Stimulated activated CD4-positive, alpha-beta T cell treated with anti-CD3 and anti-CD28 coated beads, Interleukin-12 subunit alpha, Interleukin-12 subunit beta, amount 100 ng/mL, for 4 hours (primary cell): ENCODE results near the gene PTPRM.

Experiments
- DNase-seq: peaks from one replicate; pipeline ENCODE4 v3.0.0-alpha.2; 2020

The PTPRM gene

GRCh38 chr18:7764405-7764804 is 197.3 kb downstream of the PTPRM start:
- DNase-seq = no peak

- DNase-seq = no peak
These were observed 199.2 kb downstream of the PTPRM start for GRCh38 chr18:7766346-7766745.

- DNase-seq = no peak
These were observed 199.7 kb downstream of the PTPRM start for GRCh38 chr18:7766817-7767216.

- no peak for DNase-seq
These were observed 203.8 kb downstream of the PTPRM start for GRCh38 chr18:7770908-7771307.

- no peak for DNase-seq
These were observed 205.4 kb downstream of the PTPRM start for GRCh38 chr18:7772510-7772888.

GRCh38 chr18:7772951-7773350 is 205.8 kb downstream of the PTPRM start:
- no peak for DNase-seq

- no peak for DNase-seq
These were observed 208.0 kb downstream of the PTPRM start for GRCh38 chr18:7775128-7775527.

GRCh38 chr18:7775843-7776242 is 208.7 kb downstream of the PTPRM start:
- DNase-seq = no peak

GRCh38 chr18:7778181-7778580 is 211.1 kb downstream of the PTPRM start:
- no peak for DNase-seq

GRCh38 chr18:7779211-7779610 is 212.1 kb downstream of the PTPRM start:
- no peak for DNase-seq

- no peak for DNase-seq
These were observed 217.1 kb downstream of the PTPRM start for GRCh38 chr18:7784171-7784570.

GRCh38 chr18:7786569-7786968 is 219.5 kb downstream of the PTPRM start:
- no peak for DNase-seq

GRCh38 chr18:7787339-7787738 is 220.2 kb downstream of the PTPRM start:
- DNase-seq = no peak

- DNase-seq = no peak
These were observed 222.9 kb downstream of the PTPRM start for GRCh38 chr18:7789856-7790552.

- no peak for DNase-seq
These were observed 226.0 kb downstream of the PTPRM start for GRCh38 chr18:7793100-7793499.

GRCh38 chr18:7803956-7804469 is 236.9 kb downstream of the PTPRM start:
- DNase-seq = no peak

- DNase-seq = no peak
These were observed 238.0 kb downstream of the PTPRM start for GRCh38 chr18:7805096-7805495.

GRCh38 chr18:7805880-7806279 is 238.8 kb downstream of the PTPRM start:
- no peak for DNase-seq

- DNase-seq = no peak
These were observed 240.9 kb downstream of the PTPRM start for GRCh38 chr18:7807936-7808453.

GRCh38 chr18:7808992-7809391 is 241.9 kb downstream of the PTPRM start:
- DNase-seq = no peak

- no peak for DNase-seq
These were observed 242.3 kb downstream of the PTPRM start for GRCh38 chr18:7809455-7809854.

GRCh38 chr18:7809978-7810377 is 242.9 kb downstream of the PTPRM start:
- DNase-seq = no peak

GRCh38 chr18:7812431-7813063 is 245.4 kb downstream of the PTPRM start:
- DNase-seq = no peak

- no peak for DNase-seq
These were observed 246.0 kb downstream of the PTPRM start for GRCh38 chr18:7813131-7813530.
